ENCODE measurements around the gene SGSH.

GRCh38 chr17:80256034-80256350 lies 35.9 kb upstream of the SGSH start:
- TF ChIP-seq CTCF (conservative IDR thresholded peaks at IDR 0.05), result no peak
- TF ChIP-seq ZFX (IDR thresholded peaks at IDR 0.05), result no peak
